H1 (cell line): Measurements from ENCODE around the gene GLUL. TPM values are rescaled to one million over a fixed set of nuclear protein-coding genes. Genes with fewer than 3 reads are reported as not detected.

ENCODE experiments used
- RXRA ChIP-seq: IDR thresholded peaks from 2 replicates; pipeline ENCODE4 v1.6.1; 2011; ENCODE audit warnings: low read depth, mild to moderate bottlenecking, low read length, moderate library complexity; ENCODE audit not compliant: insufficient read depth
- polyA plus RNA-seq, 7 experiments: library from polyadenylated mRNA; depleted of rRNA in 3 of 7; stranded (reverse) in 5 of 7; unstranded in 2 of 7; fragments of >200 nt in 5 of 7; fragments of 200-250 nt in 2 of 7; gene quantifications; 1 replicate in 5 of 7; 2 replicates in 1 of 7; 4 replicates in 1 of 7; pipeline versions ENCODE4 v1.2.1 to v1.2.3, GENCODE V29; 2011 to 2013; ENCODE audit warnings: missing spikeins in 2 of 7, mixed read lengths in 2 of 7
- total RNA-seq: library from RNA; stranded (reverse); fragmentation: NEBNext Ultra II Directional; extraction: Animal tissue kit (Norgen Biotek cat#: 25700); gene quantifications from 2 replicates; pipeline ENCODE4 v1.2.1, GENCODE V29; 2021

The GLUL gene
- total and polyA plus RNA-seq, 2 of the 8 experiments (the other 6 are each of a cell fraction or from before 2014, with no cell fraction given), result 261 to 453 TPM

- TF ChIP-seq RXRA, result no peak
Measured at GRCh38 chr1:182433580-182433979, 42.0 kb upstream of the GLUL start (continued).
